Liver (tissue), 3 donors: ENCODE data around the gene THAP3.

Source experiments
- ATF3 ChIP-seq: IDR thresholded peaks from 2 replicates; pipeline ENCODE4 v1.6.1; 2016; ENCODE audit warnings: antibody characterized with exemption
- CTCF ChIP-seq: fragments of 150-350 bp; IDR thresholded peaks from 2 replicates; pipeline ENCODE4 v1.5.1; 2017; ENCODE audit warnings: improper control_type of control experiment, low read depth, low read length; ENCODE audit not compliant: missing input control
- EGR1 ChIP-seq, 2 donors: IDR thresholded peaks; 2 replicates each; pipeline ENCODE4 v1.6.1; 2016 to 2018; ENCODE audit warnings: antibody characterized with exemption in 2 of 2, low read depth in 2 of 2
- FOXA1 ChIP-seq: IDR thresholded peaks from 2 replicates; pipeline ENCODE4 v1.6.1; 2016; ENCODE audit warnings: antibody characterized with exemption
- FOXA2 ChIP-seq: IDR thresholded peaks from 2 replicates; pipeline ENCODE4 v1.6.1; 2016; ENCODE audit warnings: antibody characterized with exemption
- GABPA ChIP-seq, 2 donors: IDR thresholded peaks in 1 of 2; conservative IDR thresholded peaks in 1 of 2; 2 replicates each; pipeline ENCODE4 v1.6.1; 2016; ENCODE audit warnings: antibody characterized with exemption in 2 of 2, mild to moderate bottlenecking in 1 of 2, moderate library complexity in 1 of 2
- JUND ChIP-seq, 2 donors: IDR thresholded peaks; 2 replicates each; pipeline ENCODE4 v1.6.1; 2016; ENCODE audit warnings: antibody characterized with exemption in 2 of 2
- MAX ChIP-seq: IDR thresholded peaks from 2 replicates; pipeline ENCODE4 v1.6.1; 2016; ENCODE audit warnings: antibody characterized with exemption
- RAD21 ChIP-seq, 2 donors: IDR thresholded peaks; 2 replicates each; pipeline ENCODE4 v1.6.1; 2016; ENCODE audit warnings: antibody characterized with exemption in 2 of 2, mild to moderate bottlenecking in 2 of 2
- REST ChIP-seq: IDR thresholded peaks from 2 replicates; pipeline ENCODE4 v1.6.1; 2016; ENCODE audit warnings: antibody characterized with exemption, mild to moderate bottlenecking
- SP1 ChIP-seq: IDR thresholded peaks from 2 replicates; pipeline ENCODE4 v1.6.1; 2018; ENCODE audit warnings: antibody characterized with exemption, mild to moderate bottlenecking
- TAF1 ChIP-seq: conservative IDR thresholded peaks from 2 replicates; pipeline ENCODE4 v1.6.1; 2016; ENCODE audit warnings: antibody characterized with exemption, mild to moderate bottlenecking
- YY1 ChIP-seq: IDR thresholded peaks from 2 replicates; pipeline ENCODE4 v1.6.1; 2016; ENCODE audit warnings: antibody characterized with exemption, mild to moderate bottlenecking
- ZBTB33 ChIP-seq: IDR thresholded peaks from 2 replicates; pipeline ENCODE4 v1.6.1; 2016; ENCODE audit warnings: antibody characterized with exemption
- donor health status: healthy.
- donor health status: healthy.

GRCh38 chr1:6591222-6591621, 33.4 kb upstream of the THAP3 start:
- TF ChIP-seq EGR1 (IDR thresholded peaks at IDR 0.05; ENCODE audit: low read depth in 2 of 2) (no peak), CTCF (no peak), REST (no peak), GABPA (IDR thresholded peaks at IDR 0.05 in 1 of 2, conservative IDR thresholded peaks at IDR 0.05 in 1 of 2) (no peak), RAD21 (IDR thresholded peaks at IDR 0.05) (no peak), ZBTB33 (no peak), TAF1 (no peak), JUND (IDR thresholded peaks at IDR 0.05) (no peak), FOXA1 (no peak), SP1 (no peak), MAX (no peak), ATF3 (no peak), YY1 (no peak), FOXA2 (no peak)
